Kidney tubule cell (primary cell): ENCODE data around the gene ID3.

Experiments used
- DNase-seq: peaks from one replicate; pipeline ENCODE4 v3.0.0-alpha.2; 2018; ENCODE audit warnings: low spot score

The ID3 gene

DNA sequence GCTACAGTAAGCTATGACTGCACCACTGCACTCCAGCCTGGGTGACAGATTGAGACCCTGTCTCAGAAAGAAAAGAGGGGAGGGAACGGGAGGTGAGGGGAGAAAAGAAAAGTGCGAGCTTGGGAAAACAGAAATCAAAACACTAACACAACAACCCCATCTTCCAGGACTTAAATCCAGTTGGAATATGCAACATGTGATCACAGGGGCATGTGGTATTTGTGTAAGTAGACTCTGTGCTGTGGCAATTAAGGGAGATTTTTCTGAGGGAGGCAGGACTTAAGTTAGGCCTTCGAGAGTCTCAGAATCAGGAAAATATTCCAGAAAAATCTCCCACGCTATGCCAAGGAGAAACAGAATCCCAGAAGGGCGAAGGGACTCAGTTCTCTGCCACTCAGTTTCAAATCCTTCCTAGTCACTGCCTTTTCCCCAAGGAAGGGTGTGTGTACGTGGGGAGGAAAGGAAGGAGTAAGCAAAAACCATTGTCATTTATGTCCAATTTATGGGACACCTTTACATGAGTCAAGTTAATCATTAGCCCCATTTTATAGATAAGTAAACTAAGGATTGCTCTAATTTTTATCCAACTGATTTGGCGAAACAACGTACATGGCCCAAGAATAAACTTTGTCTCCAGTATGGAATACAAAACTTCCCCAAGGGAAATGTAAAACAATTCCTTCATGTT, 12.3 kb downstream of the ID3 start:
- DNase-seq: no peak

DNA sequence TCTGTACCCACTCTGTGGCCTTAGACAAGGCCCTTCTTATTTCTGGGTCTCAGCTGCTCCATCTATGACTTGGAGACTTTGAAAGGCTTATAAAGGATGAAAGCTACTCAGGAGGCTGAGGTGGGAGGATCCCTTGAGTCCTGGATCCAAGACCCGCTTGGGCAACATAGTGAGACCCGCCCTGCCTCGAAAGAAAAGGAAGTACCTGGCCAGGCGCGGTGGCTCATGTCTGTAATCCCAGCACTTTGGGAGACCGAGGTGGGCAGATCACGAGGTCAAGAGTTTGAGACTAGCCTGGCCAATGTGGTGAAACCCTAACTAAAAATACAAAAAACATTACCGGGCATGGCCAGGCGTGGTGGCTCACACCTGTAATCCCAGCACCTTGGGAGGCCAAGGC, 13.4 kb downstream of the ID3 start:
- no peak for DNase-seq

DNA sequence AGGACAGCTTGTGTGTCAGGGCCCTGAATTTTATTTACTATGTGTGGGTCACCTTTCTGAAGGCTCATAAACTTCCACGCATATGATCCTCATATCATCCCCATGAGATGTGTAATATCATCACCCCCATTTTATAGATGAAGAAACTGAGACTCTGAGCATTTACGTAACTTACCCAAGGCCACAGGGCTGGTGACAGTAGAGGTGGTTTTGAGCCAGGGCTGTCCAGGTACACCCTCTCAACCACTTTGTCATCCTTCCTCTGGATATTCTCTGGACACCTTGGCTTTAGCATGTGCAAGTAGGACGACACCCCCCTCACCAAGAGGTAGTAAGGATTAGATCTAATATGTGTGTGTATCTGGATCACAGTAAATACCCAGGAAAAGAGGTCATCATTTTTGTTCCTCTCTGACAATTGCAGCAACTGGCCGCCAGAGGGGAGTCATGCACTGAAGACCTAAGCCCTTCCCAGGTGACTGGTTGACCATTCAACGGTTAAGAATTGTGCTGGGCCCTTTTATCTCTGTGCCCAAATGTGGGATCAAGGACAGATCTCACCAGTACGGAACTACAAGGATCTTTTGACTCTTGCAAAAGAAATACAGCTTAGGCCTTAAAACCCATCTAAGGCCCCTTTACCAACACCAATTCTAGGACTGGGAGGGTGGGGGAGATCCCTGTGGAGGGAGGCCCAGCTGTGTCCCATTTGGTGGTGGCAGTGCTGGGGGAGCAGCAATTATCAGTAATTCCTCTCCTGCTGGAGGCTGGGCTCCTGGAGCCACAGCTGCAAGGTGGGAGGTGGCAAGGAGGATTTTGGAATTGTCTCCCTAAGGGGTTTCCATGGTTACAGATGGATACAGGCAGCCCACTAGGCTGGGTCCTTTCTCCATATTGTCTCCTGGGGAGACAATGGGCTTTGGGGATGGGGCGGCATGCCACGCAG, 14.6 kb downstream of the ID3 start:
- DNase-seq: peak; percentile 82

GRCh38 chr1:23543707-23544443, 15.4 kb downstream of the ID3 start:
- DNase-seq: peak; percentile 61

- peak; percentile 39 for DNase-seq
Observed at GRCh38 chr1:23542940-23543339, 16.4 kb downstream of the ID3 start.

- DNase-seq: peak; percentile 92
Observed at GRCh38 chr1:23539698-23540266, 19.5 kb downstream of the ID3 start.

DNA sequence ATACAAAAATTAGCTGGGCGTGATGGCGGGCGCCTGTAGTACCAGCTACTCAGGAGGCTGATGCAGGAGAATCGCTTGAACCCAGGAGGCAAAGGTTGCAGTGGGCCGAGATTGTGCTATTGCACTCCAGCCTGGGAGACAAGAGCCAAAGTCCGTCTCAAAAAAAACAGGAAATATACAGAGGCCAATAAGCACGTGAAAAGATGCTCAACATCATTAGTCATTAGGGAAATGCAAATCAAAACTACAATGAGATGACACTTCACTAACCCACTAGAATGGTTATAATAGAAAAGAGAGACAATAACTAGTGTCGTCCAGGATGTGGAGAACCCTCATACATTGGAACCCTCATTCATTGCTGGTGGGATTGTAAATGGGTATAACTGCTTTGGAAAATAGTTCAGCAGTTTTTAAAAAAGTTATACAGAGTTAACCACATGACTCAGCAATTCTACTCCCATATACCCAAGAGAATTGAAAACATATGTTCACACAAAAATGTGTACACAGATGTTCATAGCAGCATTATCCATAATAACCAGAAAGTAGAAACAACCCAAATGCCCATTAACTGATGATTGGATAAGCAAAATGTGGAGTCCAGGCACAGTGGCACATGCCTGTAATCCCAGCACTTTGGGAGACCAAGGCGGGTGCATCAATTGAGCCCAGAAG, 21.9 kb downstream of the ID3 start:
- DNase-seq: no peak

DNA sequence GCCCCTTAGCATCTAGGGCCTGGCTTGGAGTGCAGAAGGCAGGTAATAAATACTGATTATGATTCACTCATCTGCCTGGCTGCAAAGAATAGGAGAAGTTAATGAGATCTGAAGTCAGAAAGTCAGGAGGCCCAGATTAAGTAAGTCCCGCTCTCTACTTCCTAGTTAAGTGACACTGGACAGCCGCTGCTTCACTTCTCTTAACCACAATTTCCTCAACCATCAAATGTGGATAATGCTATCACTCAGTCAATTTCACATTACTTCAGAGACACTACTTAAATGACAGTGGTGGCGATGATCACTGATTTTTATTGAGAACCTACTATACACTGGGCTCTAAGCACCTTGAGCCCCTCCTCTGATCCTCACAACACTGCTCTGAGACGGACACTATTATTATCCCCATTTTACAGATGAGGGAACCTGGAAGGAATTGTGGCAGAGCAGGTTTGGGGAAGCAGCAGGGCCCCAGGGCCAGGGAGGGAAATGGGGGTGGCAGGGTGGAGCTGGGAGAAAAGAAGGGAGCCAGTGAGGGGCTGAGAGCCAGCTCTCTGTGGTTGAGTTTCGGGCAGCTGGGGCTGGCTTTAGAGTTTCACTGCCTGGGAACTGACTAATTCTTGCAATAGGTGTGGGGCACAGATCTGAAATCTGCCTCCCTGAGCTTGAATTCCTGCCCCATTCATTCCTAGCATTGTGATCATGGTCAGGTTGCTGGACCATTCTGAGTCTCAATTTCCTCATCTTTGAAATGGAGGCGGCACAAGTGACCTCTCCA, 25.9 kb downstream of the ID3 start:
- DNase-seq: peak; percentile 28

DNA sequence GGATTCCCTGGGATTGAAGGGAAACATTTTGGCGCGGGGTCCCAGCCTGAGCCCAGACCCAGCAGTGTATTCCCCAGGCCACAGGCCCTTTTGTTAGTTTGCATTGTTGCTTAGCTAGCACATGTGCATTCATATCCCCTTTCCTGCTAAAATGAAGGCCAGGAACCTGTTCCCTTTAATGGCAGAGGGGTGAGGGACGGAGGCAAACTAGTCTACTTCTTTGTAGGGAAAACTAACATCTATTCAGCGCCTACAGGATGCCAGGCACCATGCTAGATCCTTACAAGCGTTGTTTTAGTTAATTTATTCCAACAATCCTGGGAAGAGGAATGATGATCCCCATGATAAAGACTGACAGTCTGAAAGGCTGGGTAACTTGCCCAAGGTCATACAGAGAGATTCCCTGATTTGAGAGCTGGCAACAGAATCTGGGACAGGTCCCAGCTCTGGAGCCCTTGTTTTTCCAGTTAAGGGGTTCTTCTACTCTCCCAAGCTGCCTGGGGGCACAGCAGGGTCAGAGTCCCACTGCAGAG, 27.7 kb downstream of the ID3 start:
- no peak for DNase-seq

- peak; percentile 84 for DNase-seq
Observed at GRCh38 chr1:23530747-23531561, 28.3 kb downstream of the ID3 start, which contains the start of gene E2F2. Gene E2F2, minus strand, starts transcription at chr1:23531233. Its CDS starts 440 bp downstream, at chr1:23530793.

DNA sequence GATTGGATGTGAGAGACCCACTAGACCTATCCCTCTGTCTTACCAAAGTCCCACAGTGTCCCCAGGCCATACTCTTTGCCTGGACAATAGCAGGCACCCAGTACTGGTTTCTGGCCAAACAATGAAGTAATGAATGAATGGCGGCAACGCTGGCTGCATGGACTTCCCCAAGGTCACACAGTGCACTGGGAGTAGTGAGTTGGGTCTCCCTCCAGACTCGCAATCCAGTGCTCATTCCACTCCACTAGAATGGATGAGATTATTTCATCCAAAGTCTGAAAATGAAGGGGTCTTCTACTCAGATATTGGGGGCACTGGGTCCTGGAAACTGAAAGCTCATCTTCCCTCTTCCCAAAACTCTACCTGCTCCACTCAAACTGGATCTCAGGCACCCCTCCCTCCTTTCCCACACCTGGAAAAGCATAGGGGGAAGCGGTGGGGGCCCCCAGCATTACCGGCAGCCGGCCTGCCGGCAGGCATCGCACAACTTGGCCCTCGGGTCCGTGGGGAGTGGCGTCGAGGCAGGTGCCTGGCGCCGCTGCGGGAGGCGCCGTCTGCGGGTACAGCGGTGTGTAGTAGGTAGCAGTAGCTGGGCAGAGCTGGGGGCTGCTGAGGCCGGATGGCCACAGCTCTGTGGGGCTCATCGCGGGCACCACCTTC, 29.1 kb downstream of the ID3 start:
- no peak for DNase-seq

GRCh38 chr1:23529146-23530086, 29.9 kb downstream of the ID3 start:
- no peak for DNase-seq

GRCh38 chr1:23528250-23528978, 30.9 kb downstream of the ID3 start:
- DNase-seq: peak; percentile 88

DNA sequence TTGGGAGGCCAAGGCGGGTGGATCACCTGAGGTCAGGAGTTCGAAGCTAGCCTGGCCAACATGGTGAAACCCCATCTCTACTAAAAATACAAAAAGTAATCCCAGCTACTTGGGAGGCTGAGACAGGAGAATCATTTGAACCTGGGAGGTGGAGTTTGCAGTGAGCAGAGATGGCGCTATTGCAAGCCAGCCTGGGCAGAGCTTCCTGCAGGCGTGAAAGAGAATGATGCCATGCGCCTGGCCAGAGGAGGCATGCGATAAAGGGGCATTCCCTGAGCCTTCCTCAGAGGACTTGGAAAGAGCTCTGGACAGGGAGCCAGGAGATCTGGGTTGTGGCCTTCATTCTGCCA, 31.4 kb downstream of the ID3 start:
- DNase-seq: no peak

DNA sequence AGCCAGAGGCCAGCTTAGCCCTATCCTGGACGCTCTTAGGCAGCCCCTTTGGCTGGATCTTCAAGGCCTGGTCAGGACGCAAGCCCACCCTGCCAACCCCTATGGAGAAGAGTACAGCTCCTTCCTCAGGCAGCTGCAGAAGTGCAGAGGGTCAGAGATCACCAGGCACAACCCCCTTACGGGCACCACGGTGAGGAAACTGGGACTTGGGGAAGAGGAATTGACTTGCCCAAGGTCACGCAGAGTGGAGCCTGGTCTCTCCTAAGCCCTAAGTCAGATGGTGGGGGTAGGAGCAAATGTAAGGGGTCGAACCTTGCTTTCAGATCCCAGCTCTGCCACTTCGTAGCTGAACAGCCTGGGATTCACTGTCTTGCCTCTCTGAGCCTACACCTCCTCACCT, 31.9 kb downstream of the ID3 start:
- no peak for DNase-seq

GRCh38 chr1:23526329-23527041, 32.8 kb downstream of the ID3 start:
- no peak for DNase-seq
